Glomerular endothelial cell (primary cell): ENCODE data around the gene UPK3B. TPM values are rescaled to one million over a fixed set of nuclear protein-coding genes. Genes with fewer than 3 reads are reported as not detected.
"Not testable (repeated sequence)": the region's sequence is repeated elsewhere in the genome, so short reads cannot be mapped to it uniquely, and the experiment has no call there.

Experiments used
- DNase-seq: peaks from one replicate; pipeline ENCODE4 v3.0.0-alpha.2; 2011; ENCODE audit warnings: low read depth, low spot score; ENCODE audit errors: extremely low read depth
- total RNA-seq: library from RNA; depleted of rRNA; stranded (reverse); fragments of >200 nt; gene quantifications from 2 replicates; pipeline ENCODE4 v1.2.3, GENCODE V29; 2015

The UPK3B gene
- total RNA-seq = 1.1 TPM in 1 of 2 replicates, not detected in the other

DNA sequence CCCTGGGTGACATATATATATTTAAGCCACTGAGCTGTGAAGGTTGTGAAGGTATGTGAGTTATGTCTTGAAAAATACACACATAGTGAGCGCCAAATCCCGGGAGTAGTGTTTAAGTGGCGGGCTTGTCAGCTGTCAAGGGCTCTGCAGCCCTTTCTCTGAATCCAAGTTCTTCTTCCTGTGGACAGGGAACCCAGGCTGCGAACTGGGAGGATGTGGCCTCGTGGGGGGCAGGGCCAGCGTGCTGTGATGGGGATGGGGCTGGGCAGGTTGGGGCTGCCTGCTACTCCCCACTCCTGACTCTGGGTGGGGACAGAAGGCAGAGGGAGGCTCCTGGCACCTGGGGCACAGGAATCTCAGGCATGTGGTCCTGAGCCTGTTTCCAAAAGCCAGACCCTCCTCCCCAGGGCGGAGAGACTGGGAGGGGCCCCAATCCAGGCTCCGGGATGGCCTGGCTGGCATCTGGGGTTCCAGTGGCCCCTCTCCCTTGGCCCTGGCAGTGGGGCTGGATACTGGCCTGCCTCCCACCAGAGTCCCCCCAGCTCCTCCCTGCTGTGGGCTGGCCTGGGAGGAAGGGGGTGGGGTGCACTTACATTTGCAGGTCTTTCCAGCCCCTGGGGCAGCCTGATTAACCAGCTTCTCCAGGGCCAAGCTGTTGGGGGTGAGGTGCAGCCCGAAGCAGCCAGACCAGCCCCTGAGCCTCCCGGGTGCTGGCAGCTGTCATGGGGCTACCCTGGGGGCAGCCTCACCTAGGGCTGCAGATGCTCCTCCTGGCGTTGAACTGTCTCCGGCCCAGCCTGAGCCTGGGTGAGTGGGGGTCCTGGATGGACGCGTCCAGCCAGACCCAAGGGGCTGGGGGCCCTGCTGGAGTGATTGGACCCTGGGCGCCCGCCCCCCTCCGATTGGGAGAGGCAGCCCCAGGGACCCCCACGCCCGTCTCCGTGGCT is at the start of gene UPK3B:
Gene UPK3B (plus strand): TSS at position 622 of the 947 bp plus-strand sequence. CDS start 101 bp downstream, at position 723.
- DNase-seq = no peak

DNA sequence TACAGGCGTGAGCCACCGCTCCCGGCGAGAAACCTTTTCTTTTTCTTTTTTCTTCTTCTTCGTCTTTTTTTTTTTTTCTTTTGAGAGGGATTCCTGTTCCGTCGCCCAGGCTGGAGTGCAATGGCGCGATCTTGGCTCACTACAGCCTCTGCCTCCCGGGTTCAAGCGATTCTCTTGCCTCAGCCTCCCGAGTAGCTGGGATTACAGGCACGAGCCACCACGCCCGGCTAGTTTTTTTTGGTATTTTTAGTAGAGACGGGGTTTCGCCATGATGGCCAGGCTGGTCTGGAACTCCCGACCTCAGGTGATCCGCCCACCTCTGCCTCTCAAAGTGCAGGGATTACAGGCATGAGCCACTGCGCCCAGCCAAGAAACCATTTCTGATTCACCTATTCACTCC is 49.6 kb upstream of the UPK3B start:
- not testable (repeated sequence) for DNase-seq

DNA sequence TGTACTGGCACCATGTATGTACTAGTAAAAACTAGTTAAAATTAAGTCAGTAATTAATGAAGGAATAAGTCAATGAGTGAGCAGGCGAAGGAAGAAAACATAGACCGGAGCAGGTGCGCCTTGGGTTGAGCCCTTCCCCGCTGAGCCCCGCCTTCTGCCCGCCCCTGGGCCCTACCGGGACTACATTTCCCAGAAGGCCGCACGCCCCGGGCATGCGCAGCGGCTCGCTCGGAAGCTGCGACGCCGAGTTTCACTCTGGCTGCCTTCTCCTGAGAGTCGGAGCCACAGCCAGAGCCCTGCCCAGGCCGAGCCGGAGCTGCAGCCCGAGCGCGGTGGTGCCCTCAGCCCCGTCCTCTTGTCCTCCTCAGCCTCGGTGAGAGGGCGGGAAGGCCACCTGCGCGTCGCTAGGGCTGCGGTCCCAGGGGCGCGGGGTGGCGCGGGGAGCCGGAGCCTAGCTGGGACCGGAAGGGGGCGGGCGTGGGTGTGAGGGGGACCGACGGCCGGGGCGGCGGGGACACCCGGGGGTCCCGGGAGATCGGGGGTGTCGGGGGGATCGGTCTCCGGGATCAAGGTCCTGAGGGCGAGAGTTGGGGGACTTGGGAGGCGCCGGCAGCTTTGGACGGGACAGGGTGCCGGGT is 48.8 kb upstream of the UPK3B start, which contains the start of gene DTX2:
Gene DTX2 (plus strand): TSS at position 246 of the 638 bp plus-strand sequence. CDS start 18,801 bp downstream, outside the sequence.
- not testable (repeated sequence) for DNase-seq

DNA sequence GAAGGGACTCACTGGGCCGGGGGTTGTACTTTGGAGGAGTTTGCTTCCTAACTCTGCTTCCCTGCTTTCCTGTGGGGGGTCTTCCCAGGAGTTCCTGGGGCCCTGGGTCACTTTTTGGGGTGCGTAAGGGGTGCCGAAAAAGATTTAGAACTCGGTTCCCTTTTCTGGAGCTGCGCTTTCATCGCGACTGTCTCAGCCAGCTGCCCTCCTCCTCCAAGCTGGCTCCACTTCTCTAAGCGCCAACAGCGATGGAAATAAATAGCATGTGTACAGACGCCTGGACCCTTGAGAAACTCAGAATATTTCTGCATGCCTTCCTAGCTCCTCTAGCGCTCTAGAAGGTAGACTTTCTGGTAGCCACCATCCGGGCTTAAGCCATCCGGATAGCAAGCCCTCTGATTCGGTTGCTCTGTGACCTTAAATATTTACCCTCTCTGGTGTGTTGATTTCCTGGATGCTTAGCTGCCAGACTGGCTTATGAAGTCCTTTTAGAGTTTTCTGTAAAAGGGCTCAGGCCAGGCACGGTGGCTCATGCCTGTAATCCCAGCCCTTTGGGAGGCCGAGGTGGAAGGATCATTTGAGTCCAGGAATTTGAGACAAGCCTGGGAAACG is 48.0 kb upstream of the UPK3B start:
- DNase-seq = not testable (repeated sequence)

DNA sequence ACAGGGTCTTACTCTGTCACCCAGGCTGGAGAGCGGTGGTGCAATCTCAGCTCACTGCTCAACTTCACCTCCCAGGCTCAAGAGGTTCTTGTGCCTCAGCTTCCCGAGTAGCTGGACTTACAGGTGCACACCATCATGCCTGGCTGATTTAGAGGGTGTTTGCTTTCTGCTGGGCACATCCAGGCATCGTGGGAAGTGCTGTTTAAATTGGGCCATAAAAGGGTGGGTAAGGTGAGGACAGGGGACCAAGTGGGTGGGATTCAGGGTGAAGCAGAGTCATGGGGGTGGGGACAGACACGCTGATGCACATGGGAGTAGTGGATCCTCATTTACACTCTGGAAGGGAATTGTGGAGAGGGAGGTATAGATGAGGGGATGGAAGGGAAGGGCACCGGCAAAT is 45.4 kb upstream of the UPK3B start:
- not testable (repeated sequence) for DNase-seq

DNA sequence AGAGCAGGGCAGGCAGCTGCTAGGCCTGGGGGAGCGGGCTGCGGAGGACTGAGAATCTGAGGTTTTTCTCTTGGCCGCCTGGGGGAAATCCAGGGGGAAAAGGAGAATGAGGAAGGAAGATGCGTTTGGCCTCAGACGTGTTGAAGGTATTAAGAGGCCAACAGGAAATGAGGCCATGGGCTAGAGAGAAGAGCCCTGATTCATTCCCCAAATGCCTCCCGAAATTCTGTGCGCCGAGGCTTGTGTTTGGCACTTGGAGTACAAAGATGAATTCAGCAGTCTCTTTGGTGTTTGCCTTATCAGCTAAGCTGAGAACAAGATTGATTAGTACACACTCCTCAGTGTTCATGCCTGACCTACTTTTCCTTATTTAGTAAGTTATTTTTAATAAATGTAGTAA is 44.4 kb upstream of the UPK3B start:
- DNase-seq = not testable (repeated sequence)

DNA sequence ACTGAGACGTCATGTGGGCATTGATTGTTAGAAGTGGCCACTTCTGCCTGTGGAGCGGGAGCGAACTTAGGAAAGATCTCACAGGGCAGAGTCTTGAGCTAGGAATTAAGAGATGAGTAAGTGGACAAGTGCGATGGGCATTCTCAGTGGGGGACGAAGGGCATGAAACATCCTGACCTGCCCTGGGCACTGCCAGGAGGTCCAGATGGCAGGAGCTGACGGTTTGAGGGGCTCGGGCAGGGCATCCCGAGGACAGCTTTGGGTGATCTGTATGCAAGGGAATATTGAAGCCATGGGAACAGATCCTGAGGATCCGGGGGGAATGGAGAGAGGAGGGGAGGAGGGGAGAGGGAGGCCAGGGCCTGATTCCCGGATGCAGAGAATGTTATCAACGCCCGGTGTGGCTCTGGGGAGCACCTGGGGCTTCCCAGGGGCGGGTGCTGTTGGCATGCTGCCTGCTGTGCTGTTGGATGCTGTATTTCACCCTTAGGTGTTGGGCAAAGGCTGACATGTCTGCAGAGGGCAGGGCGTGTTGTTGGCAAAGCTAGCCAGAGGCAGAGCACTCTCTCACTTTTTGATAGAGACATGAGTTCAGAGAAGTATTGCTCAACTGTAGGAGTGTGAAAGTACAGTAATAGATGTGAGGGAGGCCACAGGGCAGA is 42.5 kb upstream of the UPK3B start:
- not testable (repeated sequence) for DNase-seq

DNA sequence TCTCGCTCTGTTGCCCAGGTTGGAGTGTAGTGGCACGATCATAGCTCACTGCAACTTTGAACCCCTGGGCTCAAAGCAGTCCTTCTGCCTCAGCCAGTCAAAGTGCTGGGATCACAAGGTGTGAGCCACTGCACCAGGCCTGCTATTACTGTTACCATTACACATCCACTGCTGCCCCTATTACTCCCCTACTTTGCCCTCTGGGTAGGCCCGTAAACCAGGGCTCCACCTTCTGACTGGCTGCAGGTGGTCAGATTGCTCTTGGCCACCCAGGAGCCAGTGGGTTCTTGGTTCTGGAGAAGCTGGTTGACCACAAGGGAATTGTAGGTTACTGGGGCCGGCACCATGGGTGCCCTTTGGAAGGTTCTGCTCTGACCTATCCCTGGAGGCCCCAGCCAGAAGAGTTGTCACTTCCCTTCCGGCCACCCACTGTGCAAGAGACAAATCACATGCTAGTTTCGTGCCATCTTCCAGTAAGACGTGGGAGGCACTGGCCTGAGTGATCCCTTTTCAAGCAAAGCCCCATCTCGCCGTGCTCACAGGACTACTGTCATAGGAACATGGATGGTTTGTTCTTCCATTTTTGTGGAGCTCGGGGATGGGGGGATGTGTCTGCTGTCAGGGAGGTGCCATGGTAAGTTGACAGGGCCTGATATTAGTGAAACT is 38.7 kb upstream of the UPK3B start:
- not testable (repeated sequence) for DNase-seq

DNA sequence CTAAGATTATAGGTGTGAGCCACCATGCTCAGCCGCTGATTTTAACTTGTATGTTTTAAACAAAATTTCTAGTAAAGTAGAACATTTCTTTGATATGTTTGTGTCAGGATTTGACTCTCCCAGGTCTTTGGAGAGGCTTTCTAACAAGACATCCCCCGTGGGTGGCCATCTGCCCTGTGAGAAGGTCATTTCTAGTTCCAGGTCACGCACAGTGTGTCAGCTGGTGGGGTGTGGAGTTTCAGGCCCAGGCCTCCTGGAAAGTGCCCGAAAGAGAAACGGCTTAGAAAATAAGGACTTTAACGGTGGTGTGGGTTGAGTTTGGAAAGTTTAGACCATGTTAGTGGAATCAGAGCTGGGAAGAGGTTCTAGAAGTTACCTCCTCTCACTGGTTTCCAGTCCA is 37.3 kb upstream of the UPK3B start:
- not testable (repeated sequence) for DNase-seq

DNA sequence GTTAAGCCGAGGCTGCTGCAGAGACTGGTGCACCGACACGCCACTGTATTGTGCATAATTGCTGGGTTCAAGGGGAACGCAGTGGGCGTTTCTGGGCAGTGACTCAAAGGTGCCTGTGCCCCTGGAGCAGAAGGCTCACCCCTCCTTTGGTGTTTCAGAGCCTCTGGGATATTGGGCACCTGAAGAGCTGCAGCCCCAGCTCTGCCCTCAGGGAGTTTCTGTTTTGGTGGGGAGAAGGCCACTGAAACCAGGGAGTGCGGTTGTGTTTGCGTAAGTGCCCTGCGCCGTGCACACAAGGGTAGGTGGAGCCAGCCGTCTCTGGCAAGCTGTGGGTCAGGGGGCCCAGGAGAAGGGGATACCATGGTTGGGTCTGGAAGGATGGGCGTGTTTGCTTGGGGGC is 34.1 kb upstream of the UPK3B start:
- not testable (repeated sequence) for DNase-seq

DNA sequence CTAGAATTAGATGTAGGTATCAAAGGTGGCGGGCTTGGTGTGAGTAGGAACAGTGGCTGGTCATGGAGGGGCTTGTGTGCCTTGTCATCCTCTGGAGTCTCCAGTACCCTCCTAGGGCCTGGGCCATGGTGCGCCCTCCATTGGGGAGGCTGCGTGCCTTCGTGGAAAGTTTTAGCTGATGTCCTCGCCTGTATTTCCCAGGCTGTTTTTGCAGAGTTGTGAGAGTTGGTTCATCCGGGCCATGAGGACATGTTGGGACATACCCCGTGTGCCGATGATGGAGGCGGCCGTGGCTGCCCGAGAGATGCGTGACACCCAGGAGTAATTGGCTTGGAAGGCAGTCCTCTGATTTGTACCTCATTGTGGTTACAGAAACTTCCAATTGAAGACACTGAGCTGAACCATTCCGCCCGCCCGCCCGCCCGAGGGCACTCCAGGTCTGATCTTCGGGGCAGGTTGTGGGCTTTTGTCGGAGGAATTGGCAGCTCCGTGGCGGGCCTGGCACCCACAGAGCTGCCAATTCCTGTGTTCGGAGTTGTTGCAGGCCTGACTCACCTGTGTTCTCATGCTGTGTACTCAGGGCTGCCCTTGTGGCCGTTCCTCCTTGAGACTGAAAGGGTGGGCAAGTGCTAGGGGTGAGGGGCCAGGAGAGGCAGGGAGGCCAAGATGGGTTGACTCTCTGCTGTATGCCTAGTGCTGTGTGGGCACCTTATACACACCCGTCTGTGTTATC is 33.4 kb upstream of the UPK3B start:
- not testable (repeated sequence) for DNase-seq

DNA sequence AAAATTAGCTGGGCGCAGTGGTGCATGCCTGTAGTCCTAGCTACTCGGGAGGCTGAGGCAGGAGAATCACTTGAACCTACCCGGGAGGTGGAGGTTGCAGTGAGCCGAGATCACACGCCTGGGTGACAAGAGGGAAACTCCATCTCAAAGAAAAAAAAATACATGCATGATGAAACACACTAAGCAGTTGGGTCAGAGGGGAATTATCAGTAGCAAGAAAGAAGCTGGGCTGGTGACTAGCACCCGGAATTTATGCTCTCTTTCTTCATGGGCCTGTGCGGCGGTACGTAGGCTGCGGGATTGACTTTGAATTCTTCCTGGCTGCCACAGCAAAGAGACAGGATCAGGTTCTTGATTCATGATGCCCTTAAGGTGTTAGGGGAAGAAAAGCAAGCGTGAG is 30.7 kb upstream of the UPK3B start:
- not testable (repeated sequence) for DNase-seq

DNA sequence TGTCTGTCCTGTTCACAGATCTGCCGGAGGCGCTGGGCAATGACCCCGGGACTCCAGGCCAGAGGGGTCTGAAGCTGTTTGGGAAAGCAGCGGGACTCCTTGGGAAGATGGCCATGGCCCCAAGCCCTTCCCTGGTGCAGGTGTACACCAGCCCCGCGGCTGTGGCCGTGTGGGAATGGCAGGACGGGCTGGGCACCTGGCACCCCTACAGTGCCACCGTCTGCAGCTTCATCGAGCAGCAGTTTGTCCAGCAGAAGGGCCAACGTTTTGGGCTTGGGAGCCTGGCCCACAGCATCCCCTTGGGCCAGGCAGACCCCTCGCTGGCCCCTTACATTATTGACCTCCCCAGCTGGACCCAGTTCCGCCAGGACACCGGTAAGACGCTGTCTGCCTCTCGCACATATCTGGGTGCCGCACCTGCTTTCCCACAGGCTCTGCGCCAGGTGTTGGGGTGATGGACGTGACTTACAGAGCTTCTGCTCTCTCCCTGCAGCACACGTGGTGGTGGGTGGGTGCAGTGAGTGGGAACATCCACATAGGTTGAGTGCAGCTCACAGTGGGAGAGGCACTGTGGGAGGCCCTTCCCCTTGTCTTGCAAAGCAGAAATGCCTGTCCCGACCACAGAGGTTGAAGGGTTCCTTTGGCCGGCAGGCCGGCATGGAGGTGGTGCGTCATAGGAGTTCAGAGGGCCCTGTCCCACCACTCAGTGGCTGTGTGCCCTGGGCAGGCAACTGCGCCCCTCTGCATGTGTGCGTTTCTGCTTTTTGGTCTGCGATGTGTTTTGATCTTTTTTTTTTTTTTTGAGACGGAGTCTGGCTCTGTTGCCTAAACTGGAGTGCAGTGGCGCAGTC is 29.7 kb upstream of the UPK3B start:
- not testable (repeated sequence) for DNase-seq

DNA sequence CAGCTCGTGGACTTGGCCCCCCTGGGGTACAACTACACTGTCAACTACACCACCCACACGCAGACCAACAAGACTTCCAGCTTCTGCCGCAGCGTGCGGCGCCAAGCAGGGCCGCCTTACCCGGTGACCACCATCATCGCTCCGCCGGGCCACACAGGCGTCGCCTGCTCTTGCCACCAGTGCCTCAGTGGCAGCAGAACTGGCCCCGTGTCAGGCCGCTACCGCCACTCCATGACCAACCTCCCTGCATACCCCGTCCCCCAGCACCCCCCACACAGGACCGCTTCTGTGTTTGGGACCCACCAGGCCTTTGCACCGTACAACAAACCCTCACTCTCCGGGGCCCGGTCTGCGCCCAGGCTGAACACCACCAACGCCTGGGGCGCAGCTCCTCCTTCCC is 27.7 kb upstream of the UPK3B start:
- not testable (repeated sequence) for DNase-seq

DNA sequence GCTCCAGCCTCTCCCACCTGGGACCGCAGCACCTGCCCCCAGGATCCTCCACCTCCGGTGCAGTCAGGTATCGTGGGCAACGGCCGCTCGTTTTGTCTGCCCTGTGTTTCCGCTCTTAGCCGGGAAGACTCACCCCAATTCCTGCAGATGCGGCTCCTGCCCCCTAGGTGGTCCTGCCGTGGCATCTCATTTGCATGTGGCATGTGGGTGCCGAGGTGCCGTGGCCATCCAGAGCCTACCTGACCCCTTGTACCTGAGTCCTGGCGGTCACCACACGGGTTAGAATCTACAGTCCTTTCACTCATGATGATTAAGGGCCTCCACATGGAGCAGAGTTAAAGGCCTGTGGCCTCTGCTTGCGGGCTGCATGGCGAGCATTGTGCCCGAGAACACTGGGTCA is 27.3 kb upstream of the UPK3B start:
- not testable (repeated sequence) for DNase-seq

DNA sequence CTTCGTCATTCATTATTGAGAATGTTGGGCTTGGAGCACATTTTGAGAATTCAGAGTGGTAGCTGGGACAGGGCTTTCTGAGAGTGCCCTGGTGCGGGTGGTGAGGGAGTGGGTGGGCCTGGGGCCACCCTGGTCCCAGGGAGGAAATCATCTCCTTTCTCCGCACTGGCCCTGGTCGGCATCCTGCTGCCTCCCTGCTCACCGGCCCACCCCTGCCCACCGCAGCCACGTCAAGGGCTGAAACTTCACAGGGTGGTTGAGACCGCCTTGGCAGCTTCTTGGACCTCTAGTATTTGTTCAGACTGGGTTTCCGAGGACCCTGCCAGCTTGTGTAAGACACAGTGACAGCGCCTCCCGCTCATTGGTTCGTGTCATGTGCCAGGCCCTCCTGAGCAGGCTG is 25.9 kb upstream of the UPK3B start:
- DNase-seq = not testable (repeated sequence)

DNA sequence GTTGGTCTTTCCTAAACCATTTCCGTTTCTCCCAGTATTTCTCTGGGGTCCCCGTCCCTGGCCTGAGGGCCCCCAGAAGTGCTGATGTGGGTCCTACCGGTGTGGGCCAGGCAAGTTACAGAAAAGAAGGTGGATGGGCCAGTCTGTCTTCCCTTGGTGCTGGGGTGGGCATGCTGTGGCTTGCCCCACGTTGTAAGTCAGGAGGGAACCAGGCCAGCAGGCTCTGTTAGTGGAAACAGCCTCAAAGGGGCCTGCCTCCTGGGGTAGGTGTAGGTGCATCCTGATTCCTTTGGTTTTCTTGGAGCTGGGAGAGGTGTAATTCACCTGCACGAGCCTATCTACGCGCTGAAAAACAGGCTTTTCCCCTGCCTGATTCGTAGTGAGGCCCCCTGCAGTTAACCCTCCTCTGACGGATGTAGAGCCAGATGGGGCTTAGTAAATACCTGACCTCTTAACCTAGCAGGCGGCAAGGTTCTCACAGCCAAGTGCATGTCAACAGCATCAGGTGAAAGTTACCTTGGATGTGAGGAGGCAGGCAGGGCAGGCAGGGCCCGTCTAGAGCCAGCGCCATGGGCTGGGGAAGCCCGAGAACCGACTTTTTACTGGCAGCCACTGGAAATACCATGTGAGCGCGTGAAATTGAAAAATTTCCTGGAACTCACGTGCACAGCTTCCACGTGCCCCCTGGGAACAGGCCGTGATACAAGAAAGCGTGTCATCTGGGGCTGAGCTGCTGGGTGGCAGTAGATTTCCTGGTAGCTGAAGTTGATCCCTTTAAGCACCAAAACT is 24.3 kb upstream of the UPK3B start:
- not testable (repeated sequence) for DNase-seq

DNA sequence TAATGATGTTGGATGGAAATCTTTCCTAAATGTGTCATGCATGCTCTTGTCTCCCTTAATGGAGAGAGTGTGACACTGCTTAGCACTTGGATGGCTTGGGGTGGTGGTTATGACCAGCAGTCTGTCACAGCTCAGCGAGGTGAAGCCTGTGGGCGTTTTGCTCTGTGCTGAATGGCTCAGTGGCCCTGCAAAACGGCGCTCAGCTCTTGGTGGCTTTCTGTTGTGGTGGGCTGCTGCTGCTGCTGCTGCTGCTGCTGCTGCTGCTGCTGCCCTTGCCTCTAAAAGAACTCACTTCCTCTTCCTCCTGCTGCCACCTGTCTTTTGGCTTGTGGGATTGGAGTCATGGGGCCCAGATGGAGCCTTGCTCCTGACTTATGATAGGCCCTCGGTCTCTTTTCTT is 23.7 kb upstream of the UPK3B start:
- DNase-seq = not testable (repeated sequence)
